HAP-1 (cell line): ENCODE measurements around the gene PADI2.

Experiments
- DNase-seq, 2 experiments: peaks; one replicate each; pipeline ENCODE4 v3.0.0-alpha.2; 2016 to 2020; ENCODE audit warnings: low spot score in 2 of 2
- H3K27me3 ChIP-seq: fragments of 250-450 bp; sonication (Bioruptor Pico); 2 replicates; pipeline ENCODE4 v1.5.1; 2020; ENCODE audit warnings: low read depth, mild to moderate bottlenecking, moderate library complexity
- H3K36me3 ChIP-seq: fragments of 250-450 bp; sonication (Bioruptor Pico); replicated peaks from 2 replicates; pipeline ENCODE4 v1.5.1; 2020; ENCODE audit warnings: mild to moderate bottlenecking
- H3K4me1 ChIP-seq: fragments of 250-450 bp; sonication (Bioruptor Pico); 2 replicates; pipeline ENCODE4 v1.5.1; 2020; ENCODE audit warnings: mild to moderate bottlenecking
- H3K4me3 ChIP-seq: fragments of 250-450 bp; sonication (Bioruptor Pico); 2 replicates; pipeline ENCODE4 v1.5.1; 2020; ENCODE audit warnings: mild to moderate bottlenecking, moderate library complexity
- H3K9me3 ChIP-seq: fragments of 250-450 bp; sonication (Bioruptor Pico); 2 replicates; pipeline ENCODE4 v1.5.1; 2020; ENCODE audit warnings: mild to moderate bottlenecking, moderate library complexity
- in situ Hi-C: fragments of 300-500 bp; cut with MboI; formaldehyde crosslinking; loops from 3 replicates; pipeline ENCODE4 v1.14.3; 2020; ENCODE audit warnings: low sequenced_read_pairs, inconsistent platforms, mixed read lengths

Gene PADI2

DNA sequence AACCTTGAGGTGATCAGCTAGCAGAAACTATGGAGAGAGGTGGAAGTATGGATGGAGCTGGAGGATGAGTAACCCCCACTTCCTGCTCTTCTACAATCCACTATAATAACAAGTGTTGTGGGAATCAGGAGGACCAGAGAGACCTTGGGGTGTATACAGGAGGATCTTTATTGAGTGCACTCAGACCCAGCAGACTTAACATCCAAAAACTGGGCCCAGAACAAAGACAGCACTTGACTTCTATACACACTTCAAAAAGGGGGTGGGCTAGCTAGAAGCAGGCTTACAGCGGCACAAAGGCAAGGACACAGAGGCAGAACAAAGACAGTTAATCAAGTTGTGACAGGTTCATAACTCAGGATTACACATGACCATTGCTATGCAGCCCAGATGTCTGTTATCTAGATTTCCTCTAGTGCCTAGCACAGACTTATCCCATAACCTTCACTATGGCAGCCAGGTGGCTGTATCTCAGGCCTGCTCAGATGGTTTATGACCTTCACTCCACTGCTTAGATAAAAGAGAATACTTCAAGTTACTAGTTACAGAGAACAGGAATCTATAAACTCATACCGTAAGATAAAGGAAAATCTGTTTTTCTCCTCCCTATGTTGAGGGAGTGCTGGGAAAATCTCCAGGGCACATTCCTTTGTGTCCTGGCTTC is 36.1 kb upstream of the PADI2 start:
- Histone ChIP-seq H3K4me1 (no peaks in the 10 kb centered on the region; the same call in 1 of the 2 replicates), H3K4me3 (no peak overlapping the region), H3K36me3 (no peaks in the 10 kb centered on the region), H3K9me3 (peaks cover 9% of the 10 kb centered on the region; the same call in 1 of the 2 replicates), H3K27me3 (no peaks in the 10 kb centered on the region)
- no peak for DNase-seq
- in situ Hi-C loops = no loop called here

DNA sequence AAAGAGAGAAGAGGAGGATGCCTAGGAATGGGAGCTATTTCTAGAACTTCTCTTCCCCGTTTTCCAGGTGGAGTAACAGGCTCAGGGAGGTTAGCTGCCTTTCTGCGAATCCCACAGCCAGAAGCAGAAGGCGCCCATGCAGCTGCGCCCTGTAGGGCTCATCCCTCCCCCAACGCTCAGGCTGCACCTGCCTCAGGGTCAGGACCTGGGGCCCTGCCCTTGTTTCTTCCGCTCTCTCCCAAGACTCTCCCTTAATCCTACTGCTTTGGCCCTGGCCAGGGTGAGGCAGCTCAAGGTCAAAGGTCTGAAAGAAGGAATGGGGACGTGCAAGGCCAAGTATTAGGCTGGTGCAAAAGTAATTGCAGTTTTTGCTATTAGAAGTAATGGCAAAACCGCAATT is 30.5 kb upstream of the PADI2 start:
- no peak overlapping the region for H3K4me3 ChIP-seq
- no peaks in the 10 kb centered on the region for H3K27me3 ChIP-seq
- H3K4me1 ChIP-seq = no peaks in the 10 kb centered on the region
- in situ Hi-C loops = no loop called here
- no peak for DNase-seq
- peaks cover 9% of the 10 kb centered on the region; the same call in 1 of the 2 replicates for H3K9me3 ChIP-seq
- no peaks in the 10 kb centered on the region for H3K36me3 ChIP-seq

DNA sequence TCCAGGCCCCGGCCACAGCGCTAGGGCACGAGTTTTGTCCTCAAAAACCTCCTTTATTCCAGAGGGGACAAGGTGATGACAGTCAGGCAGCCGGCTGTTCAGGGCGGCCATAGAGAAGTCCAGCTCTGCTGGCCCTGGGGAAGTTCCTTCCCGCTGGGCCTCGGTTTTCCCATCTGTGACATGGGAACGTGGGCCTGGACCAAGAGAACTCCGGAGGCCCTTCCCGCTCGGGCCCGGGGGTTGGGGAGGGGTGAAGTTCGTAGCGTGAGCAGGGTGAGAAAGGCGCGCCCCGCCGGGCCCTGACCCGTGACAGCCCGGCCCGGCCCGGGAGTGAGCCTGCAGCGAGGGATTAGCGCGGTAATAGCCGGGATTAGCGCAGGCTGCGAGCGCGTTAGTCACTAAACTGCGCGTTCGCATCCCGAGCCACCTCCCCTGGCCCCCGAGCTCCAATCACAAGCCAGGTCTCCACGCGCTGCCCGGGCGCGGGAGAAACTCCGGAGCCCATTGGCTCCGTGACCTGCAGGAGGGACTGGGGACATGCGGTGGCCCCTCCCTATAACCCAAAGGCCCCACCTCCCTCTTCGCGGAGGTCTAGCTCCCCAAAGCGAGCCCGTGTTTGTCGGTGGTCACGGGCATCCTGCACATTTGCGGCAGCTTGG is 29.8 kb upstream of the PADI2 start:
- Histone ChIP-seq H3K4me1 (no peaks in the 10 kb centered on the region), H3K4me3 (no peak overlapping the region), H3K9me3 (peaks cover 4% of the 10 kb centered on the region; the same call in 1 of the 2 replicates), H3K36me3 (no peaks in the 10 kb centered on the region), H3K27me3 (no peaks in the 10 kb centered on the region)
- in situ Hi-C loops = no loop called here
- DNase-seq = no peak

DNA sequence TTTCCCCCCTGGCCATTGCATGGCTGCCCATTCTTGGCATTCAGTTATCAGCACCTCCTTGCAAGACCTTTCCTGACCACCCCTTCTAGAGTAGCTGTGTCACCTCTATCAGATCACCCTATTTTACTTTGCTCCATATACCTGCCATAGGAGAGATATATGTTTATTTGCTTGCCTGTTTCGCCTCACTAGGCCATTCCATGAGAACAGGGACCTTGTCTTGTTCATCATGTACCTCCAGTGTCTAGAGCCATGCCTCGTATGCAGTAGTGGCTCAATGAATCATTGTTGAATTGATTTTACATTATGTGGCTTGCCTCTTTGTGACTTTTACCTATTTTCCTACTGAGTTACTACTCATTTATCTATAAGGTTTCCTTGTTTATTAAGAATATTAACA is 26.4 kb upstream of the PADI2 start:
- no peaks in the 10 kb centered on the region for H3K4me1 ChIP-seq
- no peaks in the 10 kb centered on the region for H3K36me3 ChIP-seq
- no peak for DNase-seq
- no peaks in the 10 kb centered on the region for H3K9me3 ChIP-seq
- H3K4me3 ChIP-seq = no peak overlapping the region
- no peaks in the 10 kb centered on the region for H3K27me3 ChIP-seq
- in situ Hi-C loops = no loop called here

DNA sequence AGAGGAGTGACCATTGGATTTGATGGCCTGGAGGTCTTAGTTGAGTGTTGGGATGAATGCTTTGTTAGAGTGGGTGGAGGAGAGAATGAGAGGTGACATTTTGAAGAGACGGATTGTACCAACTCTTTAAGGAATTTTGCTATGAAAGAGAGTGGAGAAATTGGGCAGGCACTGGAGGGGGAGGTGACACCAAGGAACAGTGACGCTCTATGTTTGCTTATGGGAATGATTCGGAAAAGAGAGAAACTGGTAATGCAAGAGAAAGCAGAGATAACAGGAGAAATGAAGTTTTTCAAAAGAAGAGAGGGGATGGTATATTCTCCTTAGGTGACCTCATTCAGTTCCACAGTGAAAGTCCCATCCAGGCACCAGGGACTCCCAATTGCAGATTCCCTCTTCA is 24.5 kb upstream of the PADI2 start:
- no peaks in the 10 kb centered on the region for H3K27me3 ChIP-seq
- in situ Hi-C loops = no loop called here

DNA sequence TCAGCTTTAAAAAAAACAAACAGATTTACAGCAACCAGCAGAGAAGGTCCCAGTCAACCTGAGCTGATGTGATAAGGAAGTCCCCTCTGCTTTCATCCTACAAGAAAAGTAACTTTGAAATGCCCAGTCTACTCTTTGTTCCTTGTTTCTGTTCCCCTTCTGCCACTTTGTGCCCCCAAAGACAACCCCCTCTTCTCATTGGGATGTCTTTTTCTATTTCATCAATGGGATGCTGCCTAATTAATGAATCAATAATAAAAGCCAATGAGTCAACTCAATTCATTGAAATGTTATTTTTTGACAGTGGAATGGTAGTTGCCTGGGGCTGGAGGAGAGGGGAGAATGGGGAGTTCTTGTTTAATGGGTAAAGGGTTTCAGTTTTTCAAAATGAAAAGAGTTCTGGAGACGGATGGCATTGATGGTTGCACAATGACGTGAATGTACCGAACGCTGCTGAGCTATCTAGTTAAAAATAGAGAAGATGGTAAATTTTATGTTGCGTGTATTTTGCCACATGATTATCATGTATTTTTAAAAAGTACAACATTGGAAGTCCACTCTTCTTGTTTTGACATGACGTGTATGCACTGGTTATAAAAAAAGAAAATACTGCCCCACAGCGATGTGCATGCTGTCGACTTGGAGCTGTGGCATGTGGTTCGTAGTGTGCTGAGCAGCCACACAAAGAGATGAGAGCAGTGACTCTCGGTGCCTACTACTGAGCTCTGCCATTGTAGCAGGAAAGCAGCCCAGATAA is 22.4 kb upstream of the PADI2 start:
- 0 out of 2 replicates have a peak, but pooled peaks cover 2% of the 10 kb centered on the region for H3K27me3 ChIP-seq
- H3K9me3 ChIP-seq = no peaks in the 10 kb centered on the region
- in situ Hi-C loops = no loop called here
- H3K4me3 ChIP-seq = no peak overlapping the region
- no peaks in the 10 kb centered on the region for H3K36me3 ChIP-seq
- no peaks in the 10 kb centered on the region for H3K4me1 ChIP-seq
- DNase-seq = no peak

More for the DNA sequence above, 24.5 kb upstream of the PADI2 start:
- Histone ChIP-seq H3K4me1 (no peaks in the 10 kb centered on the region), H3K4me3 (no peak overlapping the region), H3K36me3 (no peaks in the 10 kb centered on the region), H3K9me3 (no peaks in the 10 kb centered on the region)
- DNase-seq = no peak

DNA sequence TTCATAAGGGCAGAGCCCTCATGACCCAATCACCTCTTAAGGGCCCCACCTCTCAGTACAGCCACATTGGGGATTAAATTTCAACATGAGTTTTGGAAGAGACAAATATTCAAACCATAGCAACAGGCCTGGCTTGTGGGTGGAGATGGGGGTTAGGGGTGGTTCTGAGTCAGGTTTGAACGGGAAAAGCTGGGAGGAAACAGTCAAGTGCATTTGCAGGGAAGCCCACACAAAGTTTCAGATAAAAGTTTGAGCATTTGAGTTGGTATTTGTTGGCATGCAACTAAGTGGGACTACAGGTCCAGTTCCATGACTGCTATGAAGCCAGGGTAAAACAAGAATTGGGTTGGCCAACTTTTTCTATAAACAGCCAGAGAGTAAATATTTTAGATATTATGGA is 21.0 kb upstream of the PADI2 start:
- Histone ChIP-seq H3K27me3 (0 out of 2 replicates have a peak, but pooled peaks cover 2% of the 10 kb centered on the region), H3K4me1 (no peaks in the 10 kb centered on the region), H3K9me3 (no peaks in the 10 kb centered on the region), H3K4me3 (no peak overlapping the region), H3K36me3 (no peaks in the 10 kb centered on the region)
- in situ Hi-C loops = no loop called here
- no peak for DNase-seq

DNA sequence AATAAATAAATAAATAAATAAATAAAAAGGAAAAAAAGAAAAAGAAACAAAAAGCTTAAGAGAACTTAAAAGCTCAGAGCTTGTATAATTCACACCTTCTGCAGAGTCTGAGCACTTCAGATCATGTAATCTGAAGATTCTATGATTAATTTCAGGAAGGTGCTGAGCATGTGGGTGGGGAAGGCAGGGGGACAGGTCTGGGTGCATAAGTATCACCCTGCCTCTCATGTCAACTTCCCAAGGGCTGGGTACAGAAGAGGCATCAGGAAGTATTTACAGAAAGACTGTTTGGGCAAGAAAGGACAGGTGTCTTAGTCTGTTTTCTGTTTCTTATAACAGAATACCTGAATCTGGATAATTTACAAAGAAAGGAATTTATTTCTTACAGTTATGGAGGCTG is 20.4 kb upstream of the PADI2 start:
- Histone ChIP-seq H3K4me3 (no peak overlapping the region), H3K27me3 (0 out of 2 replicates have a peak, but pooled peaks cover 2% of the 10 kb centered on the region), H3K36me3 (no peaks in the 10 kb centered on the region), H3K9me3 (no peaks in the 10 kb centered on the region), H3K4me1 (no peaks in the 10 kb centered on the region)
- in situ Hi-C loops = no loop called here
- DNase-seq = no peak

DNA sequence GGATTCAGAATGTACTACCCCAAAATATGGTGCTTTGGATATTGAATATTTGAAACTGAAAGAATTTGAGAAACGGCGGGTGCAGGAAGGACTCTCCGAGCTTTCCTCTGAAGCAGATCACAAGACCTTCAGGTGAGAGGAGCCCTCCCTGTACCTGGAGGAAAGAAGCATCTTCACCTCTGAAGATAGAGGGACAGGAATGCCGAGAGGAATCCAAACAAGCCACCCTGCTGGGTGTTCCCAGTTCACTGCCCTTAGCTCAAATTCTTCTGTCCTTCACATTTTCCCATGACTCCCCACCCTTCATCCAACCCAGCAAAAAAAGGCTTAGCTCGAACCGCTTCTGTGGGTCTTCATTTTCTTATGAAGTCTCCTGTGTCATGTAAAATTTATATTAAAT is 18.2 kb upstream of the PADI2 start:
- Histone ChIP-seq H3K36me3 (no peaks in the 10 kb centered on the region), H3K9me3 (no peaks in the 10 kb centered on the region), H3K4me1 (no peaks in the 10 kb centered on the region), H3K4me3 (no peak overlapping the region), H3K27me3 (0 out of 2 replicates have a peak, but pooled peaks cover 2% of the 10 kb centered on the region)
- DNase-seq = no peak
- in situ Hi-C loops = no loop called here

DNA sequence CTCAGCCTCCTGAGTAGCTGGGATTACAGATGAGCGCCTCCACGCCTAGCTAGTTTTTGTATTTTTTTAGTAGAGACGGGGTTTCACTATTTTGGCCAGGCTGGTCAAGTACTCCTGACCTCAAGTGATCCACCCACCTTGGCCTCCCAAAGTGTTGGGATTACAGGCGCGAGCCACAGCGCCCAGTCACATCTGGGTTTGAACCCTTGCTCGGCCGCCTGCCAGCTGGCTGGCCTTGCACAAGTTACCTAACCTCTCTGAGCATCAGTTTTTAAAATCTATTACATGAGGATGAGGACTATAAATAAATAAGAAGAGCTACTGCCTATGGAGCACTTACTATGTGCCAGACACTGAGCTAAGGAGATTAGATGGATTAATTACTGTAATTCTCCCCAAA is 17.7 kb upstream of the PADI2 start:
- H3K9me3 ChIP-seq = no peaks in the 10 kb centered on the region
- H3K27me3 ChIP-seq = 0 out of 2 replicates have a peak, but pooled peaks cover 2% of the 10 kb centered on the region
- no peak overlapping the region for H3K4me3 ChIP-seq
- in situ Hi-C loops = no loop called here
- no peaks in the 10 kb centered on the region for H3K4me1 ChIP-seq
- DNase-seq = no peak
- H3K36me3 ChIP-seq = no peaks in the 10 kb centered on the region

DNA sequence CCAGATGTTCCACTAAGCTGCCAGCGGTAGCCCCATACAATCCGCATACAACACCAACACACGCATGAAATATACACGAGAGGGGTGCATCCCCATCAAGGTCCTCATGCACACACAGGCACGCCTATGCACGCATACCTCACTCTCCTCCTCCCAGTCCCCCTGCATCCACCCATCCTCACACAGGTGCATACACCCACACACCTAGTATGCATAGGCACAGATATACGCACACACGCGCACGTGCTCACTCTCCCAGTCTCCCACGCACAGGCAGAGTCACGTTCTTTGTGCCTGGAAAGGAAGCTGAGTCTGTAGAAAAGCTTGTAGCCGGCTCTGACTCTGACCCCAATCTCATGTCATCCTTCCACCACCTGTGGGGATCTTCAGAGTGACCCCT is 16.9 kb upstream of the PADI2 start:
- DNase-seq = no peak
- Histone ChIP-seq H3K9me3 (no peaks in the 10 kb centered on the region), H3K36me3 (no peaks in the 10 kb centered on the region), H3K27me3 (0 out of 2 replicates have a peak, but pooled peaks cover 2% of the 10 kb centered on the region), H3K4me1 (no peaks in the 10 kb centered on the region), H3K4me3 (no peak overlapping the region)
- in situ Hi-C loops = no loop called here

DNA sequence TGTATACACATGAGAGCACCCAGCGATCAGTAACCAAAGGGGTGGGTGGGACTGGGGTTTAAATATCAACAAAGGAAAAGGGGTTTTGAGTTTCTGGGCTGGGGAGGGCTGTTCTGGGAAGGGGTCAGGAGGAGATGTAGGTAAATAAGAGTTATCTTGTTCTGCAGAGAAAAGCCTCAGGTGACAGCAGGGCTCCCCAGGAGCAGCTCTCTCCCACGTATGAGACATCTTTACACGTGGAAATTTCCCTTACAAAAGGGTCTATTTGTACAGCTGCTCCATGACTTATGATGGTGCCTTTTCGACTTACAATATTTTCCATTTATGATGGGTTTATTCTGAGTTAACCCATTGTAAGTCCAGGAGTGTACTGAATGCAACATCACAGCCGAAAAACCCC is 16.3 kb upstream of the PADI2 start:
- Histone ChIP-seq H3K36me3 (no peaks in the 10 kb centered on the region), H3K9me3 (no peaks in the 10 kb centered on the region), H3K27me3 (0 out of 2 replicates have a peak, but pooled peaks cover 2% of the 10 kb centered on the region), H3K4me1 (no peaks in the 10 kb centered on the region), H3K4me3 (no peak overlapping the region)
- no peak for DNase-seq
- in situ Hi-C loops = no loop called here

DNA sequence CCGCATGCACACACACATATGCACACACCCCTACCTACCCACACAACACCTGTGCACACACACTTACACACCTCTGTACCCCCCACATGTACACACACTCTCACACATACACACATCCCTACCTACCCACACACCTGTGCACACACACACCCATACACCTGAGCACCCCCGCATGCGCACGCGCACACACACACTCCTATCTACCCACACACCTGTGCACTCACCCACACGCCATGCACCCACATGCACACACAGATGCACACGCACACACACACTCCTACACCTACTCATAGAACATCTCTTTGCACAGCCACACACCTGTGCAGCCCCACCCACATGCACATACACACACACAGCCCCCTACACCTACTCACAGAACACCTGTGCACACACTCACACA is 15.5 kb upstream of the PADI2 start:
- Histone ChIP-seq H3K4me3 (no peak overlapping the region), H3K4me1 (no peaks in the 10 kb centered on the region), H3K36me3 (no peaks in the 10 kb centered on the region), H3K9me3 (no peaks in the 10 kb centered on the region), H3K27me3 (0 out of 2 replicates have a peak, but pooled peaks cover 2% of the 10 kb centered on the region)
- in situ Hi-C loops = no loop called here
- DNase-seq = no peak

DNA sequence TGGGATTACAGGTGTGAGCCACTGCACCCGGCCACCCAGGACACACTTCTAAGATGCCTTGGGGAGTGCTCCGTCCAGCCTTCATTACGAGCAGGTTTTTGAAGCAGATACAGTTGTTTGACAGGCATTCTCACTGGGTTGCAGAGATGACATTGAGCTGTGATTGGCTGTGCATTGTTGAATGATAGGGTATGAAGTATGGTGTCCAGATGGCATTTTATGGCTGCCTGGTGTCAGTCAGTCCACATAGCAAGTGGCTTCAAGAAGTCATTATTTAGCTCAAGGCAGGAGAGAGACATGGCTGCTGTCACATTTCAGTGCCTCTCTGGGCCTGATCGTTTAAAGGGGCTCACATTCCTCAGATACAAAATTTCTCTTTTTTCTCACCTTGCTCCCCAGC is 14.8 kb upstream of the PADI2 start:
- in situ Hi-C loops = no loop called here
- 0 out of 2 replicates have a peak, but pooled peaks cover 2% of the 10 kb centered on the region for H3K27me3 ChIP-seq
- DNase-seq = no peak
- H3K4me1 ChIP-seq = peaks cover under 1% of the 10 kb centered on the region
- no peaks in the 10 kb centered on the region for H3K9me3 ChIP-seq
- H3K36me3 ChIP-seq = no peaks in the 10 kb centered on the region
- H3K4me3 ChIP-seq = no peak overlapping the region
